ENCODE results near the gene ADGRD2. TPM values are rescaled to one million over a fixed set of nuclear protein-coding genes. Genes with fewer than 3 reads are reported as not detected.

ADGRD2 gene
- polyA plus RNA-seq, 2 of the 4 experiments (the other 2 are of a cell fraction) = not detected

DNA sequence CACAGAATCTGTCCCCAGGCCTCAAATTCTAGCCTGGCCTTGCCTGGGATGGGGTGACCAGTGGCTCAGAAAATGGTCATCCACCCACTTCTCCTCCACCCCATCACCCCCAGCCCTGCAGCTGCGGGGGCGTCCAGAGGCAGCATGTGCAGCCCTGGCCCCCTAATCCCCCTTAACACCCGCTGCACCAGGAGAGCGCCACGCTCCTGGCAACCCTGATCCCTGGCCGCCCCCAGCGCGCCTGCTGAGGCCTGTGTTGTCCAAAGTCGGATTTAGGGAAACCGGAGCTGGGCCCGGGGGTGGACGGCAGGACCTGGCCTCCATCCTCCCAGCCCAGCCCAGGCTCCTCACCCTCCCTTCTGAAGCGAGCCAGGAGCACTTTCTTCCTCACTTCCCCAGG, 35.0 kb downstream of the ADGRD2 start:
- Histone ChIP-seq H3K4me1 (no peaks in the 10 kb centered on the region), H3K4me2 (no peak overlapping the region), H3K9me3 (no peaks in the 10 kb centered on the region), H3K27ac (no peak overlapping the region), H3K4me3 (no peak overlapping the region)
- WGBS (ENCODE audit: missing lambda C conversion rate) = 82% methylated on average over 6 of the region's 13 CpGs
- POLR2A ChIA-PET = no interaction called here
- TF ChIP-seq HOXA7 (CRISPR knock-in tag; IDR thresholded peaks at IDR 0.05) (no peak), EP300 (IDR thresholded peaks at IDR 0.05) (no peak), RARB (CRISPR knock-in tag; IDR thresholded peaks at IDR 0.05) (no peak), ESRRA (IDR thresholded peaks at IDR 0.05; ENCODE audit: borderline replicate concordance, low read length) (no peak), TFCP2L1 (CRISPR knock-in tag; IDR thresholded peaks at IDR 0.05) (no peak), FOSB (CRISPR knock-in tag; IDR thresholded peaks at IDR 0.05) (no peak), RAD21 (conservative IDR thresholded peaks at IDR 0.05 in 1 of 2, IDR thresholded peaks at IDR 0.05 in 1 of 2) (no peak), FOSL2 (IDR thresholded peaks at IDR 0.05) (no peak), FOSL2 (CRISPR knock-in tag; IDR thresholded peaks at IDR 0.05) (no peak), RCOR1 (IDR thresholded peaks at IDR 0.05; ENCODE audit: low read depth, low read length) (no peak), BHLHE40 (IDR thresholded peaks at IDR 0.05; ENCODE audit: low read depth, low read length) (no peak), NFE2L2 (conservative IDR thresholded peaks at IDR 0.05; ENCODE audit: low read length) (no peak), SREBF2 (IDR thresholded peaks at IDR 0.05) (no peak), CHD4 (IDR thresholded peaks at IDR 0.05; ENCODE audit: borderline replicate concordance) (no peak), NR3C1 (IDR thresholded peaks at IDR 0.05) (no peak), HMGXB4 (CRISPR knock-in tag; IDR thresholded peaks at IDR 0.05; ENCODE audit: borderline replicate concordance) (no peak)
- CTCF ChIA-PET = interaction anchor here (0.6 to 2.0 kb wide), 3 partner anchors 10 to 54 kb away, joined by 3 to 6 read pairs (median 4); no protein-coding TSS in a partner anchor
- no peak for DNase-seq (ENCODE audit: low read depth in 1 of 2, low spot score in 1 of 2)
- FAIRE-seq = no peak
- ATAC-seq = no peak

DNA sequence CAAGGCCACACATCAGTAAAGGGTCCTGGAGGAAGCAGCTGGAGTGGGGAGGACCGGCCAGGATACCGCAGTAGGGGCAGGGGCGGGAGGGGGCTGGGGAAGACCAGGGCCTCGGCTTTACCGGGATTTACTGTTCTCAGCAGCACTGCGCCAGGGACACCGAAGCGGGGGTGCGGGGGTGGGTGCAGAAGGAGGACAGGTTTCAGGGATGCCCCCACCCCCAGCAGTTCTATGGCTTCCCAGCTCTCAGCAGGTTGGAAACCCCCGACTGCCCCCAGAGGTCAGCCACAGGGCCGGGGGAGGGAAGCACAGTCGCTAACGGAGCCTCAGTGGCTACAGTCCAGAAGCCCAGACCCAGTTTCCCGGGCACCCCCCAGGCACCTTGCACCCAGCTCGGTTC, 35.7 kb downstream of the ADGRD2 start:
- Histone ChIP-seq H3K4me2 (no peak overlapping the region), H3K9me3 (no peaks in the 10 kb centered on the region), H3K27ac (no peak overlapping the region), H3K4me3 (no peak overlapping the region), H3K4me1 (no peaks in the 10 kb centered on the region)
- POLR2A ChIA-PET = no interaction called here
- DNase-seq (ENCODE audit: low read depth in 1 of 2, low spot score in 1 of 2) (no peak), FAIRE-seq (no peak), ATAC-seq (no peak)
- CTCF ChIA-PET = interaction anchor here (1.2 to 2.0 kb wide), 3 partner anchors 11 to 71 kb away, joined by 3 to 6 read pairs (median 4); no protein-coding TSS in a partner anchor
- no peak for TF ChIP-seq TFCP2L1 (CRISPR knock-in tag; IDR thresholded peaks at IDR 0.05)
- TF ChIP-seq RARB (CRISPR knock-in tag; IDR thresholded peaks at IDR 0.05) = no peak
- WGBS (ENCODE audit: missing lambda C conversion rate) = 100% methylated on average over 2 of the region's 15 CpGs

DNA sequence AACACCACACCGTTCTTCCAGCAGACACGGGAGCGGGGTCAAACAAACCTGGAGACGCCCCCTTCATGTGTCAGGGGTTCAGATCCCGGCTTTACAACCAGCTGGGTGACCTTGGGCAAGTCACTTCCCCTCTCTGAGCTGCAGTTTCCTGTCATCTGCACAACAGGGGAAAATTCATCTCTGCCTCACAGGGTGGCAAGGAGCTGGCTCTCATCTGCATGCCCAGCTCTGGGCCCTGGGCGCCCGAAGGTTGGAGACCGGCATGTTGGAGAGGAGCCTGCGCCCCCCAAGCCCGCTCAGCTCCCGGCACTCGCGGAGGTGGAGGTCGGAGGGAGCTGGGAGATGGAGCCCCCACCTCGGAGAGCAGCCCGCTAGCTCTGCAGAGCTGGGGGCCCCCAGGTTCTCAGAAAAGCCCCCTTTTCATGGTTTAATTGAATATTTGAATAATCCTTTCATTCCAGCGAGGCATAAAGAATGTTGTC, 36.6 kb downstream of the ADGRD2 start:
- no peak overlapping the region for H3K4me2 ChIP-seq
- no peak overlapping the region for H3K4me3 ChIP-seq
- no peak for ATAC-seq
- 37% methylated on average over 12 of the region's 17 CpGs for WGBS (ENCODE audit: missing lambda C conversion rate)
- no peaks in the 10 kb centered on the region for H3K9me3 ChIP-seq
- H3K27ac ChIP-seq = no peak overlapping the region
- H3K4me1 ChIP-seq = no peaks in the 10 kb centered on the region
- no peak for FAIRE-seq
- no peak for TF ChIP-seq HEYL (CRISPR knock-in tag; IDR thresholded peaks at IDR 0.05)
- no peak for TF ChIP-seq MYC (IDR thresholded peaks at IDR 0.05; ENCODE audit: borderline replicate concordance, low read length)
- TF ChIP-seq MAZ (IDR thresholded peaks at IDR 0.05; ENCODE audit: borderline replicate concordance, low read depth, low read length) = no peak
- TF ChIP-seq EP300 (IDR thresholded peaks at IDR 0.05) = no peak
- TF ChIP-seq JUN (IDR thresholded peaks at IDR 0.05) = no peak
- TF ChIP-seq FOSB (CRISPR knock-in tag; IDR thresholded peaks at IDR 0.05) = no peak
- no peak for TF ChIP-seq GATA3 (IDR thresholded peaks at IDR 0.05; ENCODE audit: borderline replicate concordance)
- TF ChIP-seq, protein P1, sequence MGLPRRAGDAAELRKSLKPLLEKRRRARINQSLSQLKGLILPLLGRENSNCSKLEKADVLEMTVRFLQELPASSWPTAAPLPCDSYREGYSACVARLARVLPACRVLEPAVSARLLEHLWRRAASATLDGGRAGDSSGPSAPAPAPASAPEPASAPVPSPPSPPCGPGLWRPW (IDR thresholded peaks at IDR 0.05) = no peak
- no peak for TF ChIP-seq KDM5A (IDR thresholded peaks at IDR 0.05)
- no peak for TF ChIP-seq RNF2 (IDR thresholded peaks at IDR 0.05; ENCODE audit: borderline replicate concordance, low read depth)
- TF ChIP-seq TP53 (CRISPR knock-in tag; IDR thresholded peaks at IDR 0.05) = no peak
- TF ChIP-seq FOXS1 (CRISPR knock-in tag; IDR thresholded peaks at IDR 0.05) = no peak
- no peak for TF ChIP-seq EHF (CRISPR knock-in tag; IDR thresholded peaks at IDR 0.05)
- TF ChIP-seq RARB (CRISPR knock-in tag; IDR thresholded peaks at IDR 0.05) = no peak
- TF ChIP-seq SREBF2 (IDR thresholded peaks at IDR 0.05) = no peak
- DNase-seq (ENCODE audit: low read depth in 1 of 2, low spot score in 1 of 2) = no peak
- CTCF ChIA-PET = interaction anchor here (0.9 to 2.0 kb wide), 5 partner anchors 9 to 72 kb away, joined by 3 to 6 read pairs (median 4); no protein-coding TSS in a partner anchor
- POLR2A ChIA-PET = no interaction called here
